GM12891 (cell line): Measurements from ENCODE around the gene DNAJC25.

Experiments used
- PAX5 ChIP-seq: IDR thresholded peaks from 2 replicates; pipeline ENCODE4 v1.6.1; 2011; ENCODE audit warnings: low read length, moderate library complexity, mild to moderate bottlenecking; ENCODE audit not compliant: insufficient read depth, severe bottlenecking
- POLR2A ChIP-seq: IDR thresholded peaks from 2 replicates; pipeline ENCODE4 v1.6.1; 2011; ENCODE audit warnings: low read depth, low read length, control low read depth
- POLR2AphosphoS5 ChIP-seq: IDR thresholded peaks from 2 replicates; pipeline ENCODE4 v1.6.1; 2011; ENCODE audit warnings: low read depth, low read length, control low read depth

DNA sequence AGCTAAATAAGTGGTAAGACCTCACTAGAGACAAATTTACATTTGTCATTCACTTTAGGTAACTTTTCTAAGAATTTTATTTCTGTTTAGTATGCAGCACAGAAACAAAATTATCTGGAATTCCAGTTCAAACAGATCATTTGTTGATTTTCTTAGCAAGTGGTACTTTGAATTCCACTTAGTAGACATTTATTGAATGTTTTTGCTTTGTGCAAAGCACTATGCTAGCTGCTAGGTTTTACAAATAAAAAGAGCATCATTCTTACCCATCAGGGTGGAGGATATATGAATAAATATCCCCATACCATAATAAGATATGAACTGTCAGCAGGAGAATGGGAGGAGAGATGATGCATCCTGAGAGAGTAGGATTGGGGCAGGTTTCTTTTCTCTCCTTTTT is 65.7 kb downstream of the DNAJC25 start:
- TF ChIP-seq POLR2A = no peak
- TF ChIP-seq PAX5 = no peak
- no peak for TF ChIP-seq POLR2AphosphoS5
